ENCODE data around the gene TMPRSS9.

The TMPRSS9 gene

GRCh38 chr19:2335848-2336247 lies 24.2 kb upstream of the TMPRSS9 start:
- H2AFZ ChIP-seq (ENCODE audit: low read length), result no peak overlapping the region
- H3K4me1 ChIP-seq (ENCODE audit: insufficient read depth, low read length, poor library complexity, severe bottlenecking), result peaks cover 29% of the 10 kb centered on the region
- H3K9ac ChIP-seq (ENCODE audit: low read depth, low read length, poor library complexity, severe bottlenecking), result no peak overlapping the region
- H3K79me2 ChIP-seq (ENCODE audit: insufficient read depth, low read length), result peaks cover 70% of the 10 kb centered on the region
- no peak overlapping the region for H3K4me3 ChIP-seq (ENCODE audit: low read length, poor library complexity, severe bottlenecking)
- H3K27me3 ChIP-seq (ENCODE audit: insufficient read depth, low read length, poor library complexity, severe bottlenecking), result no peaks in the 10 kb centered on the region
- peaks cover 5% of the 10 kb centered on the region; the same call in 1 of the 2 replicates for H3K36me3 ChIP-seq (ENCODE audit: insufficient read depth, low read length)
- H3F3A ChIP-seq (ENCODE audit: low read depth), result peaks cover 6% of the 10 kb centered on the region
- H4K20me1 ChIP-seq (ENCODE audit: insufficient read depth, low read length, poor library complexity, severe bottlenecking), result peaks cover 43% of the 10 kb centered on the region
- no peaks in the 10 kb centered on the region for H3K9me3 ChIP-seq (ENCODE audit: insufficient read depth, low read depth, low read length)
- TF ChIP-seq, protein P1, sequence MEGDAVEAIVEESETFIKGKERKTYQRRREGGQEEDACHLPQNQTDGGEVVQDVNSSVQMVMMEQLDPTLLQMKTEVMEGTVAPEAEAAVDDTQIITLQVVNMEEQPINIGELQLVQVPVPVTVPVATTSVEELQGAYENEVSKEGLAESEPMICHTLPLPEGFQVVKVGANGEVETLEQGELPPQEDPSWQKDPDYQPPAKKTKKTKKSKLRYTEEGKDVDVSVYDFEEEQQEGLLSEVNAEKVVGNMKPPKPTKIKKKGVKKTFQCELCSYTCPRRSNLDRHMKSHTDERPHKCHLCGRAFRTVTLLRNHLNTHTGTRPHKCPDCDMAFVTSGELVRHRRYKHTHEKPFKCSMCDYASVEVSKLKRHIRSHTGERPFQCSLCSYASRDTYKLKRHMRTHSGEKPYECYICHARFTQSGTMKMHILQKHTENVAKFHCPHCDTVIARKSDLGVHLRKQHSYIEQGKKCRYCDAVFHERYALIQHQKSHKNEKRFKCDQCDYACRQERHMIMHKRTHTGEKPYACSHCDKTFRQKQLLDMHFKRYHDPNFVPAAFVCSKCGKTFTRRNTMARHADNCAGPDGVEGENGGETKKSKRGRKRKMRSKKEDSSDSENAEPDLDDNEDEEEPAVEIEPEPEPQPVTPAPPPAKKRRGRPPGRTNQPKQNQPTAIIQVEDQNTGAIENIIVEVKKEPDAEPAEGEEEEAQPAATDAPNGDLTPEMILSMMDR (conservative IDR thresholded peaks at IDR 0.05; ENCODE audit: low read length), result no peak
- no peak for TF ChIP-seq EZH2phosphoT487 (IDR thresholded peaks at IDR 0.05; ENCODE audit: borderline replicate concordance)
- H3K9me2 ChIP-seq (replicated peaks; ENCODE audit: low read depth, low read length), result no peaks in the 10 kb centered on the region
- H3K4me2 ChIP-seq (ENCODE audit: low read depth, low read length, poor library complexity, severe bottlenecking), result peak overlapping the region; percentile 9

DNA sequence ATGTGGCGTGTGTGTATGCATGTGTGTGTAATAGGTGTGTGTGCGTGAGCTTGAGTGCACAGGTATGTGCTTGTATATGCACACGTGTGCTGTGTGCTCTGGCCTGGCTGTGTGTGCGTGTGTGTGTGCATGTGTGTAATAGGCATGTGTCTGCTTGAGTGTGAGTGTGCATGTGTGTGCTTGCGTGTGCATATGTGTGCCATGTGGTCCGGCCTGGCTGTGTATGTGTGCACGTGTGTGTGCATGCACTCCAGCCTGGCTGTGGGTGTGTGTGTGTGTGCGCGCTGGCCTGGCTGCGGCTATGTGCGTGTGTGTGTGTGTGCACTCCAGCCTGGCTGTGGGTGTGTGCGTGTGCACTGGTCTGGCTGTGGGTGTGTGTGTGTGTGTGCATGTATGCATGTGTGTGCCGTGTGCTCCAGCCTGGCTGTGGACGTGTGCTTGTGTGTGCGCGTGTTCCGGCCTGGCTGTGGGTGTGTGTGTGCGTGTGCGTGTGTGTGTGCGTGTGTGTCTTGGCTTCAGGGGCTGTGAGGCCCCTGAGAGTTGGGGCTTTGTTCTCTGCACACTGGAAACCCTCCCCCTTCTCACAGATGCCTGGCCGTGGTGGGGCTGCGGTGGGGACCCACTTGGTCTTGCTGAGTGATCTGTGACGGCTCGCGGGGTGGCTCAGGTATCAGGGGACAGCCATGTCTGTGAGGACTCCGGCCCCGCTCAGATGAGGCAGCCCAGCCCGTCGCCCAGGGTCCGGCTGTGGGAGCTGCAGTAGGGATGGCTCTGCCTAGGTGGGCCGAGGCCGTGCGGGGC lies 23.3 kb upstream of the TMPRSS9 start:
- H3F3A ChIP-seq (ENCODE audit: low read depth), result peaks cover 4% of the 10 kb centered on the region

DNA sequence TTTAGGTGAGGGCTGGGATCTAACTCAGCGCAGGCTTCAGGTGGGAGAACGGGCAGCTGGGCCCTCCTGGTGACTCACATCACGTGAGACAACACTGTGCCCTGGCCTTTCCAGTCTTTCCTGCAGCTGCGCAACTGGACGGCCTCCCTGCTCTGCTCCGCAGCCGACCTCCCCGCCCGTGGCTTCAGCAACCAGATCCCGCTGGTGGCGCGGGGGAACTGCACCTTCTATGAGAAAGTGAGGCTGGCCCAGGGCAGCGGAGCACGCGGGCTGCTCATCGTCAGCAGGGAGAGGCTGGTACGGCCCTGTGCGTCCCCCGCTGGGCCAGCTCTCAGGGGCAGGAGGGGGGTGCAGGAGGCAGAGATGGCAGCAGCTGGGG lies 22.7 kb upstream of the TMPRSS9 start:
- Histone ChIP-seq H4K20me1 (ENCODE audit: insufficient read depth, low read length, poor library complexity, severe bottlenecking) (peaks cover 43% of the 10 kb centered on the region), H3K4me1 (ENCODE audit: insufficient read depth, low read length, poor library complexity, severe bottlenecking) (peaks cover 15% of the 10 kb centered on the region), H3K9ac (ENCODE audit: low read depth, low read length, poor library complexity, severe bottlenecking) (no peak overlapping the region), H3F3A (ENCODE audit: low read depth) (no peaks in the 10 kb centered on the region), H2AFZ (ENCODE audit: low read length) (no peak overlapping the region), H3K4me3 (ENCODE audit: low read length, poor library complexity, severe bottlenecking) (no peak overlapping the region), H3K4me2 (ENCODE audit: low read depth, low read length, poor library complexity, severe bottlenecking) (no peak overlapping the region), H3K27me3 (ENCODE audit: insufficient read depth, low read length, poor library complexity, severe bottlenecking) (no peaks in the 10 kb centered on the region), H3K79me2 (ENCODE audit: insufficient read depth, low read length) (peaks cover 58% of the 10 kb centered on the region), H3K9me3 (ENCODE audit: insufficient read depth, low read depth, low read length) (no peaks in the 10 kb centered on the region), H3K9me2 (replicated peaks; ENCODE audit: low read depth, low read length) (no peaks in the 10 kb centered on the region), H3K36me3 (ENCODE audit: insufficient read depth, low read length) (peaks cover 12% of the 10 kb centered on the region; the same call in 1 of the 2 replicates)
- TF ChIP-seq EZH2phosphoT487 (IDR thresholded peaks at IDR 0.05; ENCODE audit: borderline replicate concordance), result no peak
- TF ChIP-seq, protein P1 (conservative IDR thresholded peaks at IDR 0.05; ENCODE audit: low read length), result no peak; the same call in 1 of the 2 replicates

More for the DNA sequence above, 23.3 kb upstream of the TMPRSS9 start:
- Histone ChIP-seq H3K27me3 (ENCODE audit: insufficient read depth, low read length, poor library complexity, severe bottlenecking) (no peaks in the 10 kb centered on the region), H3K9ac (ENCODE audit: low read depth, low read length, poor library complexity, severe bottlenecking) (no peak overlapping the region), H4K20me1 (ENCODE audit: insufficient read depth, low read length, poor library complexity, severe bottlenecking) (peaks cover 43% of the 10 kb centered on the region), H2AFZ (ENCODE audit: low read length) (no peak overlapping the region), H3K4me1 (ENCODE audit: insufficient read depth, low read length, poor library complexity, severe bottlenecking) (peaks cover 20% of the 10 kb centered on the region), H3K9me3 (ENCODE audit: insufficient read depth, low read depth, low read length) (no peaks in the 10 kb centered on the region), H3K4me2 (ENCODE audit: low read depth, low read length, poor library complexity, severe bottlenecking) (no peak overlapping the region), H3K36me3 (ENCODE audit: insufficient read depth, low read length) (peaks cover 12% of the 10 kb centered on the region; the same call in 1 of the 2 replicates), H3K79me2 (ENCODE audit: insufficient read depth, low read length) (peaks cover 61% of the 10 kb centered on the region), H3K4me3 (ENCODE audit: low read length, poor library complexity, severe bottlenecking) (no peak overlapping the region), H3K9me2 (replicated peaks; ENCODE audit: low read depth, low read length) (no peaks in the 10 kb centered on the region)
- TF ChIP-seq EZH2phosphoT487 (IDR thresholded peaks at IDR 0.05; ENCODE audit: borderline replicate concordance), result no peak
- TF ChIP-seq, protein P1 (conservative IDR thresholded peaks at IDR 0.05; ENCODE audit: low read length), result no peak
